ENCODE measurements around the gene SLC24A3.

Gene SLC24A3

GRCh38 chr20:19504251-19504650, 291.8 kb downstream of the SLC24A3 start:
- H3K27me3 ChIP-seq, result no peaks in the 10 kb centered on the region
- H3K9me3 ChIP-seq, result no peaks in the 10 kb centered on the region
- TF ChIP-seq CTCF (IDR thresholded peaks at IDR 0.05), result no peak
- peaks cover 18 to 26% of the 10 kb centered on the region in 2 experiments for H3K4me1 ChIP-seq (ENCODE audit: control insufficient read depth in 1 of 2, insufficient read depth in 1 of 2, low read depth in 1 of 2, low read length in 1 of 2)
- no peaks in the 10 kb centered on the region for H3K36me3 ChIP-seq
- H3K27ac ChIP-seq, result no peak overlapping the region
- H3K4me3 ChIP-seq (ENCODE audit: low read depth in 1 of 2, low read length in 1 of 2), result no peak overlapping the region

GRCh38 chr20:19506021-19506420, 293.6 kb downstream of the SLC24A3 start:
- H3K36me3 ChIP-seq, result no peaks in the 10 kb centered on the region
- H3K27ac ChIP-seq, result no peak overlapping the region
- H3K4me1 ChIP-seq (ENCODE audit: control insufficient read depth in 1 of 2, insufficient read depth in 1 of 2, low read depth in 1 of 2, low read length in 1 of 2), result peaks cover 22 to 25% of the 10 kb centered on the region in 2 experiments
- H3K9me3 ChIP-seq, result no peaks in the 10 kb centered on the region
- H3K27me3 ChIP-seq, result no peaks in the 10 kb centered on the region
- TF ChIP-seq CTCF (IDR thresholded peaks at IDR 0.05), result no peak
- H3K4me3 ChIP-seq (ENCODE audit: low read depth in 1 of 2, low read length in 1 of 2), result no peak overlapping the region

- no peak for TF ChIP-seq CTCF (IDR thresholded peaks at IDR 0.05)
- no peaks in the 10 kb centered on the region for H3K9me3 ChIP-seq
- no peaks in the 10 kb centered on the region for H3K27me3 ChIP-seq
- peaks cover 22 to 25% of the 10 kb centered on the region in 2 experiments for H3K4me1 ChIP-seq (ENCODE audit: control insufficient read depth in 1 of 2, insufficient read depth in 1 of 2, low read depth in 1 of 2, low read length in 1 of 2)
- H3K27ac ChIP-seq, result peak overlapping the region; percentile 4
- H3K36me3 ChIP-seq, result no peaks in the 10 kb centered on the region
- no peak overlapping the region for H3K4me3 ChIP-seq (ENCODE audit: low read depth in 1 of 2, low read length in 1 of 2)
These were observed 296.0 kb downstream of the SLC24A3 start for GRCh38 chr20:19508449-19508848.

- Histone ChIP-seq H3K27me3 (no peaks in the 10 kb centered on the region), H3K27ac (no peak overlapping the region), H3K4me1 (ENCODE audit: control insufficient read depth in 1 of 2, insufficient read depth in 1 of 2, low read depth in 1 of 2, low read length in 1 of 2) (peaks cover 22 to 25% of the 10 kb centered on the region in 2 experiments), H3K36me3 (no peaks in the 10 kb centered on the region), H3K4me3 (ENCODE audit: low read depth in 1 of 2, low read length in 1 of 2) (no peak overlapping the region), H3K9me3 (no peaks in the 10 kb centered on the region)
- TF ChIP-seq CTCF (IDR thresholded peaks at IDR 0.05), result no peak
These were observed 298.2 kb downstream of the SLC24A3 start for GRCh38 chr20:19510611-19511010.

GRCh38 chr20:19511931-19512330, 299.5 kb downstream of the SLC24A3 start:
- TF ChIP-seq CTCF (IDR thresholded peaks at IDR 0.05), result no peak

More at GRCh38 chr20:19511931-19512330, 299.5 kb downstream of the SLC24A3 start:
- H3K27me3 ChIP-seq, result no peaks in the 10 kb centered on the region
- H3K4me1 ChIP-seq (ENCODE audit: control insufficient read depth in 1 of 2, insufficient read depth in 1 of 2, low read depth in 1 of 2, low read length in 1 of 2), result peaks cover 22 to 25% of the 10 kb centered on the region in 2 experiments
- no peaks in the 10 kb centered on the region for H3K9me3 ChIP-seq
- no peak overlapping the region for H3K27ac ChIP-seq
- H3K36me3 ChIP-seq, result peaks cover 4% of the 10 kb centered on the region
- no peak overlapping the region for H3K4me3 ChIP-seq (ENCODE audit: low read depth in 1 of 2, low read length in 1 of 2)
